Mononuclear cell (primary cell): ENCODE measurements around the gene PTGER1. TPM values are rescaled to one million over a fixed set of nuclear protein-coding genes. Genes with fewer than 3 reads are reported as not detected.

ENCODE experiments used
- H3K27me3 ChIP-seq: 2 replicates; pipeline ENCODE4 v1.6.0; 2011; ENCODE audit warnings: low read length, control low read depth; ENCODE audit not compliant: insufficient read depth
- H3K4me1 ChIP-seq: 2 replicates; pipeline ENCODE4 v1.5.1; 2011; ENCODE audit warnings: mild to moderate bottlenecking, low read length, control low read depth; ENCODE audit not compliant: insufficient read depth
- H3K4me3 ChIP-seq: 2 replicates; pipeline ENCODE4 v1.5.1; 2011; ENCODE audit warnings: mild to moderate bottlenecking, low read length, moderate library complexity
- H3K9me3 ChIP-seq: 2 replicates; pipeline ENCODE4 v1.5.1; 2011; ENCODE audit warnings: low read depth, mild to moderate bottlenecking, control low read depth, low read length
- total RNA-seq: library from RNA; depleted of rRNA; stranded (reverse); fragments of >200 nt; gene quantifications from one replicate; pipeline ENCODE4 v1.2.3, GENCODE V29; 2012

Gene PTGER1
- total RNA-seq, 1 donor, result not detected

DNA sequence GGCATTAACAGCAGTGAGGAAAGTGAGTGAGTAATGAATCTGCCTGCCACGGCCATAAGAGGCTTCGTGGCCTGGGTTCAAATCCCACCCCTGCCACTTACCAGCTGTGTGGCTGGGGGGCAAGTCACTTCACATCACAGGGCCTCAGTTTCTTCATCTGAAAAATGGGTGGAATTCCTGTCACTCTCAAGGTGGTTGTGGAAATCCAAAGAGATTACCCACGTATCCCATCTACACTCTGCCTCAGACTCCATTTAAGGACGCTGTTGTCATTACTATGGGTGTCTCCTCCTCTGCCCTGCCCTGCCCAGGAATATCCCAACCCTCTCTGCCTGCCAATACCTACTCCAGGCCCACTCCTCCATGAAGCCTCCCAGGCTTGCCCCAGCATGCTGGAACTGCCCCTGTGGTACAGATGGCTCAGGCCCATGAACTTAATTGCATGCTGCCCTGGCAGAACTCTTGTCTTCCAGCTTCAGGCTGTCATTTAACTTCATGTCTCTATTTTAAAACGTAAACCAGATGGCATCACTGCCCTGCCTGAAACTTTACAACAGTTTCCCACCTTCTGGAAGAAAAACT is 17.7 kb upstream of the PTGER1 start:
- no peak overlapping the region for H3K4me3 ChIP-seq
- peaks cover 24% of the 10 kb centered on the region for H3K4me1 ChIP-seq
- no peaks in the 10 kb centered on the region for H3K9me3 ChIP-seq
- no peaks in the 10 kb centered on the region for H3K27me3 ChIP-seq

DNA sequence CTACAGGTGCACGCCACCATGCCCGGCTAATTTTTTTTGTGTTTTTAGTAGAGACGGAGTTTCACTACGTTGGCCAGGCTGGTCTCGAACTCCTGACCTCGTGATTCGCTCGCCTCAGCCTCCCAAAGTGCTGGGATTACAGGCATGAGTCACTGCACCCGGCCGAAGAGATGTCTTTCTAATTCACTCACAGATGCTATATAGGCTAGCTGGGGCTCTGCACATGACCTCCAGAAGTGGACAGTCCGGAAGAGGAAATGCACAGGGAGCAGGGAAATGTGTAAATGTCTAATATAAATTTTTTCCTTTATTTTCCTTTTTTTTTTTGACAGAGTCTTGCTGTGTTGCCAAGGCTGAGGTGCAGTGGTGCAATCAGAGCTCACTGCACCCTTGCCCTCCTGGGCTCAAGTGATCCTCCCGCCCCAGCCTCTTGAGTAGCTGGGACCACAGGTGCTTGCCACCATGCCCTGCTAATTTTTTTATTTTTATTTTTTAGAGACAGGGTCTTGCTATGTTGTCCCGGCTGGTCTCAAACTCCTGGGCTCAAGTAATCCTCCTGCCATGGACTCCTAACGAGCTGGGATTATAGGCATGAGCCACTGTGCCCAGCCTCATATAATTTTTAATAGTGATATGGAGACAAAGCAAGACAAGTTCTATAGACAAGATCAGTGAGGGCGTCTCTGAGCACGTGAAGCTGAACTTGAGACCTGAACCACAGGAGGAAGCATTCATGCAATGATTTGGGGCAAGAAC is 12.4 kb upstream of the PTGER1 start:
- Histone ChIP-seq H3K27me3 (no peaks in the 10 kb centered on the region), H3K4me3 (no peak overlapping the region), H3K4me1 (no peaks in the 10 kb centered on the region), H3K9me3 (no peaks in the 10 kb centered on the region)

DNA sequence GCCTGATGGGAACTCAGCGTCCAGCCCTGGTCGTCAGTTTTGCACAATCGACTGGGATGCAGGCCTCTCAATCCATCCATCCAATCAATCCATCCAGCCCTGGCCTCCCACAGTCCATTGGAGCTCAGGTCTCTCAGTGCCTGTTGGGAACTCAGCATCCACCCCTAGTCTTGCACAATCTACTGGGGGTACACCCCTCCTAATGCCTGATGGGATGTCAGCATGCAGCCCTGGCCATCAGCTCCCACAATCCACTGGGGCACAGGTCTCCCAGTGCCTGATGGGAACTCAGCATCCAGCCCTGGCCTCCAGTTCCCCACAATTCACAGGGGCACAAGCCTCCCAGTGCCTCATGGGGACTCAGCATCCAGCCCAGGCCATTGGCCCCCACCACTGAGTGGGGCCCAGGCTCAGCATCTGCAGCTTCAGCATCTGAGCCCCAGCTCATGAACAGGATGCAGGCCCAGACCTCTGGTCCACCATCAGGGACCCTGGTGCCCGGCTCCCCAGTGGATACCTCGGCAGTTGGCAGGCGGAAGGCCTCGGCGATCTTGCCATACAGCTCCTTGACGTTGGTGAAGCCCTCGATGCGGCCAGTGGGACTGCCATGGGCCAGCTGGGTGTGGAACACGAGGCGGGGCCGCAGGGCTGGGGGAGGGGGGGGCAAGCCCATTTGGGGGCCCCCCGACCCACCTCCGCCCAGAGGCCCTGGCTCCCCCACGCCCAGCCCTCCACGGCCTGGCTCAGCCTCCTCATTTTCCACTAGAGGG is 7.2 kb upstream of the PTGER1 start:
- Histone ChIP-seq H3K9me3 (no peaks in the 10 kb centered on the region), H3K4me3 (no peak overlapping the region), H3K27me3 (no peaks in the 10 kb centered on the region), H3K4me1 (peaks cover 7% of the 10 kb centered on the region)

DNA sequence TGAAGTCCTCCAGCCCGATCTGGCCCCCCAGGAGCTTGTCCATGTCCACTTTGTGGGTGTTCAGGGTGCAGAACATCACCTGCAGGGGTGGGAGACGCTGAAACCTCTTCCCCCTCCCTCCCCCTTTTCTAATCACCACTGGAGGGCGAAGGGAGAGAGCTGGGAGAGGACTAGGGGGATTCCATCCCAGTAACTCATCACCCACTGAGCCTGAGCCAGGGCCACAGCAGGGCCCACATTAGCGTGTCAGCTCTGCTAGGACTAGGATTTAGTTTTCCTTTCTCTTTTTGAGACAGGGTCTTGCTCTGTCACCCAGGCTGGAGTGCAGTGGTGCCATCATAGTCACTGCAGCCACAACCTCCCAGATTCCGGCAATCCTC is 5.5 kb upstream of the PTGER1 start:
- H3K27me3 ChIP-seq, result no peaks in the 10 kb centered on the region
- no peaks in the 10 kb centered on the region for H3K9me3 ChIP-seq
- no peak overlapping the region for H3K4me3 ChIP-seq
- peaks cover 20% of the 10 kb centered on the region for H3K4me1 ChIP-seq

DNA sequence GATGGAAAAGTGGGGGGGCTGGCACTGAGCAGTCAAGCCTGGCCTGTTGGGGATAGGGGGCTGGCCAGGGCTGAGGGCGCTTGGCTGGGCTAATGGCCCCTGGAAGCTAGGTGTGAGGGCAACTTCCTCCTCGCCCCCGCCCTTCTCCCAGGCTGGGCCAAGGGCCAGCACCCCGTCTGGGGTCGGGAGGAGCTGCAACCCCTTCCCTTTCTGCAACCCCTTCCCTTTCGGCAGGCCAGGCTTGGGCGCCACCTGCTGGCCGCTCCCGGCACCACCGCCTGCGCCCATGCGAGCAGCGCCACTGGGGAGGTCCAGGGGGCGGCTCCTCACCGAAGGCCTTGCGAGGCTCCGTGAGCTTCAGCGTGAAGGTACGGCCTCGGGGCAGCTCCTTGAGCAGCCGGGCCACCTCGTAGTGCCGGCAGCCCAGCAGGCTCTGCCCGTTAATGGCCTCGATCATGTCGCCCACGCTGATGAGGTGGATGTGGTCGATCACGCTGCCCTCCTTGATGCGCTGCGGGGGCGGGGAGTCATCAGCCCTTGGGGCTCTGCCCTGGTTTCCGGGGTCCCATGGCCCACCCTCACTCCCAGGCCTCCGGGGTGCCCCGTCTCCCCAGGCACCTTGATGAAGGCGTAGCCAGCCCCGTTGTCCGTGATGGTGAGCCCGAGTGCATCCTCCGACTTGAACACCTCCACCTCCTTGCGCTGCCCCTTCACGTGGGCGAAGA is 5.0 kb upstream of the PTGER1 start:
- peaks cover 25% of the 10 kb centered on the region for H3K4me1 ChIP-seq
- H3K9me3 ChIP-seq, result no peaks in the 10 kb centered on the region
- H3K4me3 ChIP-seq, result no peak overlapping the region
- peaks cover under 1% of the 10 kb centered on the region for H3K27me3 ChIP-seq

DNA sequence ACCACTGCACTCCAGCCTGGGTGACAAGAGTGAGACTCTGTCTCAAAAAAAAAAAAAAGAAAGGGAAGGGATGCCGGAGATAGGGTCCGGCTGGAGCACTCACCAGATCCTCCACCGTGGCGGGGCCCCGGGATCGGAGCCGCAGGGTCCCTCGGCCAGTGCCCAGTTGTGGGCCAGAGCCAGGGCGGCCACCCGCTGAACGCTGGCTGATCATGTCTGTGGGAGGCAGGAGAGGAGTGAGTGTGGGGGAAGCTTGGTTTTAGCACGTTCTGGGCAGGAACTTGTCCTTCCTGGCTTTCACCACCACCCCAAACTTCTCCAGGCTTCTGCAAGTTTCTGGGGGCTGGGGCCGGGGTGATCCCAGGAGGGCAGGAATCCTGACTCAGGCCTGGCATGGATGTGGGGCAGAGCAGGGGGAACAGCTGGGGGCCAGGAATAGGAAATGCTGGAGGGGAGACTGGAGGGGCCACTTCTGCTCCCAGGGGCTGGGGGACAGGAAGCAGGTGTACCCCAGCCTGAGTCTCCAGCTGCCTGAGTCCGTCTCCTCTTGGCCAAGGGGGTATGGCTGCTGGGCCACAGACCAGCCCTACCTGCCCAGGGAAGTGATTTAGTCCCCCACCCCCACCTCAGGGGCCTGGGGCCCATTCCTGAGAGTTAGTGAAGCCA is 4.3 kb upstream of the PTGER1 start:
- H3K9me3 ChIP-seq, result no peaks in the 10 kb centered on the region
- peaks cover 7% of the 10 kb centered on the region for H3K27me3 ChIP-seq

DNA sequence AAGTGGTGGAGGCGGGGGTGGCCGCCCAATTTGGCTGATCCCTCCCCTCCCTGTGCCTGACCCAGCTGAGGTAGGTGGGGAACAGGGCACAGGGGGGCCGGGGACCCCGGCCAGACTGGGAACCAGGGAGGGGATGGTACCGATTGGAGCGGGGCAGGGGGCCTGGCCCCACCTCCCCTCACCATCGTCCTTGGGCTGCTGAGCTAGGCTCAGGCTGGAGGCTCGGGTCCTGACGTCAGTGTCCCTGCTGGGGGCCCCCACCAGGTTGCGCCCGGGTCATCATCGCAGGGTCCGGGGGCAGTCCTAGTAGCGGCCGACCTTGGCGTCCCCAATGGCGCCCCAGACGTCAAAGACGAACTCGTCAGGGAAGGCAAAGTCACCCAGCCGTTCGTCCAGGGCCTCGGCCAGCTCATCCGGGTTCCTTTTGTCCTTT is 3.0 kb upstream of the PTGER1 start:
- peaks cover 40% of the 10 kb centered on the region for H3K4me1 ChIP-seq
- H3K4me3 ChIP-seq, result no peak overlapping the region
- H3K9me3 ChIP-seq, result no peaks in the 10 kb centered on the region
- H3K27me3 ChIP-seq, result peaks cover 15% of the 10 kb centered on the region

More for the DNA sequence above, 4.3 kb upstream of the PTGER1 start:
- H3K4me3 ChIP-seq, result no peak overlapping the region
- H3K4me1 ChIP-seq, result peaks cover 30% of the 10 kb centered on the region

DNA sequence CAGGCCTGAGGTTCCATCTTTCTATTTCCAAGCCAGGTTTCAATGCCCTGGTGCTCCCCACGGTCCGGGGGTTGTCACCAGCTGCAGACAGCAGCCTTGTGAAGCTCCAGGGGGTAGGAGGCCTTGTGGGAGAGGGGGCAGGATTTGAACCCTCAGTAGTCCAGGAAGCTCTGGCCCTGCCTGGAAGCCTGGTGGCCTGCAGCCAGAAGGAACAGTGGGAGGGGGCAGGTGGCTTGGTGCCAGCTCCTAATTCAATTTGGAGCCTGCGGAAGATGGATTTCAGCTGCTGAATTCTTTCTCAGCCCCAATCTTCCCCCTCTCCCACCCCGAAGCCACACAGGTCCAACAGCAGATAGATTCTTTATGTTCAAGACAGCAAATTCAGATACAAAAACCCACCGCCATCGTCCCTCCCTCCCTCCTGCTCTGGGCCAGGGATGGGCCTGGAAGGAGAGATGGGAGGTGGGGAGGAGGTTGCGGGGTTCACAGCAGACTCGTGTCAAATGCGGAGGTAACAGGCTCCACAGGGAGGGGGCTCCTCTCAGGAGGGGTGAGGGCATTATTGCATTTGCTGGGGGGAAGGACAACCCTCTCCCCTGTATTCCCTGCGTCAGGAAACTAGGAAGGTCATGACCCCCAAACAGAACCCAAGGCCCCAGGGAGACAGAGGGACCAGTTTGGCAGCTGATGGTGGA is 2.4 kb upstream of the PTGER1 start:
- Histone ChIP-seq H3K27me3 (peaks cover 21% of the 10 kb centered on the region), H3K4me3 (no peak overlapping the region), H3K4me1 (peaks cover 45% of the 10 kb centered on the region), H3K9me3 (no peaks in the 10 kb centered on the region)

DNA sequence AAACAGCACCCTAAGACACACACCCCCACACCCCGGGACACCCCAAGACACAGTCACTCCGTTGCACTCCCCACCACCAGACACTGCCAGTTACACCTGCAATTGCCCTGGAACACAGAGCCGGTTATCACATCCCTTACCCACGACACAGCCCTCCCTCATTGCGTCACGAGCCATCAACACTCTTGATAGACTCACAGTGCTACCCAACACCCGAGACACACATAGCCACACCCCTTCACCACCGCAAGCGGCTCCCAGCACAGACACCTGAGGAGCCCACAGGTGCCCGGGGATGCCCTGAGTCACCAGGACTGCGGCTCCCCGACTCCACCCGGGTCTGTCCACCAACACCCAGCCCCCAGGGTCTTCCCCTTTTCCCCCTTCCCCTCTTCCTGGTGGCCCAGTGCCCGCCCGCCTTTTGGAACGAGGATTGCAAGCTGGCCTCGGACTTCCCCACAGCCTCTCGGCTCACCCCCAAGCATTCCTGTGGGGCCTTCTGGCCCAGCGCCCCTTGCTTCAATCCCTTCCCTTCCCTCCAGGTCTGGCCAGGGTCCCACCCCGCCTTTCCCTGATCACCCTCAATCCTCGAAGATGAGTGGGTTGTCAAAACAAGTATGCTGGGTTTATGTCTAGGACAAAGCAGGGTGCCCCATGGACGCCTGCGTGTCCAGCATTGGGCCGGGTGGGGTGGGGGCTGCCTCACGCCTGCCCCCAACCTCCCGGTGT is 1.7 kb upstream of the PTGER1 start:
- H3K4me3 ChIP-seq, result no peak overlapping the region
- H3K4me1 ChIP-seq, result peaks cover 52% of the 10 kb centered on the region
- peaks cover 24% of the 10 kb centered on the region for H3K27me3 ChIP-seq
- H3K9me3 ChIP-seq, result no peaks in the 10 kb centered on the region

DNA sequence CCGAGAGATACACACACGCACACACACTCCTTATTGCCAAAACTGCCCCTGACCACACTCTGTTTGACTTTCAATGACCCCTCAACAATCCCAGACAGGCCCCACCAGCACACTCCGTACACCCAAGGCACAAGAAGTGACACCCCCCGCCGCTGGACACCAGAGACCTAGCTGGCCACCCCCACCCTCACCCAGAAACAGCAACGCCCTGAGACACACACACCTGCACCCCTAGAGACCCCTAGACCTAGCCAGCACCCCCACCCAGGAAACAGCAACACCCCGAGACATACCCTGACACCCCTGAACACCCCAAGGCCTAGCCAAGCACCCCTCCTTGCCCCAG is 1.1 kb upstream of the PTGER1 start:
- Histone ChIP-seq H3K4me3 (no peak overlapping the region), H3K27me3 (peaks cover 24% of the 10 kb centered on the region), H3K4me1 (peaks cover 53% of the 10 kb centered on the region), H3K9me3 (no peaks in the 10 kb centered on the region)

DNA sequence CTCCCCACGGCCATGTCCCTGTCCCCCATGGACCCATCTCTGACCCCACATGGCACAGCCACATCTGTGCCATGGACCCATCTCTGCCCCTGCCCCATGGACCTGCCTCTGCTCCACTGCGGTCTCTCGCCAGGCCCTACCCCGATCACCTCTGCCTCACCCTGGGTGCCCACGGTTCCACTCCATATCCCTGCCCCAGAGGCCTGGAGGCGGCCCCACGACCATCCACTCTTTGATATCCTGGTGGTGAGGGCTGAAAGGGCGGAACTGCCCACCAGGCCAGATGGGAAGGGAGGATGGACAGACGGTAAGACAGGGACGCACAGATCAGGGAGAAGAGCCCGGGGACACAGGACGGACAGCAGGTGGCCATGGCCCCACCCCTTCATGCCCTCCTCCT is 327 bp downstream of the PTGER1 start:
- Histone ChIP-seq H3K9me3 (no peaks in the 10 kb centered on the region), H3K4me1 (peaks cover 47% of the 10 kb centered on the region), H3K4me3 (no peak overlapping the region), H3K27me3 (peaks cover 24% of the 10 kb centered on the region)

DNA sequence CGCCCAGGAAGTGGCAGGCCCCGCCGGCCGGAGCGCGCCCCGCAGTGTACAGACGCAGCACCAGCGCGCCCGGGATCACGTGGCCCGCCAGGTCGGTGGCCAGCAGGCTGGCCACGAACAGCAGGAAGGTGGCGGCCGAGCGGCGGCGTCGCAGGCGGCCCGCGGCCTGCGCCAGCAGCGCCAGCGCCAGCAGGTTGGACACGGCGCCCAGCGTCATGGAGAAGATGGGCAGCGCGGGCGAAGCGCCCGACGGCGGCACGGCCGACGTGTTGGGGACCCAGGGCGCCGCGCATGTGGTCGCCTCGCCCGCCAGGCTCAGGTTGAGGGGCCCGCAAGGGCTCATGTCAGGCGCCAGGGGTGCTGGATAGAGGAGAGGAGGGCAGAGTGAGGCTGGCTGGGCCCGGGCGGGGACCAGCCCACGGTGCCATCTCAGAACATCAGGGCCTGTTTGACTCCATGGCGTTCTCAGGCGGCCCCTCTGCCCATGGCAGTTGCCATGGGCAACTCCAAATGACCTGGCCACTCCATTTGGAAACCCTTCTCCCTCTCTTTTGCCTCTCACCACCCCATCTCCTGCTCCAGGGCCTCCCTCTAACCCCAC is 1.1 kb downstream of the PTGER1 start:
- H3K9me3 ChIP-seq, result no peaks in the 10 kb centered on the region
- H3K4me1 ChIP-seq, result peaks cover 46% of the 10 kb centered on the region
- peaks cover 24% of the 10 kb centered on the region for H3K27me3 ChIP-seq
- H3K4me3 ChIP-seq, result no peak overlapping the region
